Measurements from ENCODE around the gene GABRG3.

DNA sequence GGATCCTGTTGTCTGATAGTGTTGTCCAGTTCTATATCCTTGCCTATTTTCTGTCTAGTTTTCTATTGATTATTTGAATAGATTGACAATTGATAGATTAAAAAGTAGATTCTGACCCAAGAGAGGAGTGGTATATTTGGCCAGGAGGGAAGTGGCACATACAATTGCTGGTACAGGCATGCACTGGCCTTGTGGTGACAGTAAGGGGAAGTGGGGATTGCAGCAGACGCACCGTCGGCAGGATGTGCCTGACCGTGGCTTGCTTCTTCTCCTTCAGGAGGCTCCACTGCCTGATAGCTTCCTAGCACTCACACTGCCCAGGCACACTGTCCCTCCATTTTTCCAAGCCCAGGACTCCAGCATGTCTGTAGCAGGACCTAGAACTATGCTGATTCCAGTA is 10.5 kb downstream of the GABRG3 start:
- TF ChIP-seq EP300 (IDR thresholded peaks at IDR 0.05) (no peak), POLR2AphosphoS5 (IDR thresholded peaks at IDR 0.05) (no peak)
